Gastroesophageal sphincter (tissue), 4 donors: ENCODE data around the gene DPM2. TPM values are rescaled to one million over a fixed set of nuclear protein-coding genes. Genes with fewer than 3 reads are reported as not detected.
A peak's percentile ranks its signal among the peaks of the same experiment; 100 is the strongest.

Experiments
- ATAC-seq: fragments of 150-250 bp; one replicate; pipeline ENCODE4 v1.9.1; 2016; ENCODE audit warnings: mild to moderate bottlenecking, moderate library complexity
- H3K27ac ChIP-seq, 4 donors: fragments of 200-600 bp; sonication (generic) in 3 of 4; 1 replicate in 3 of 4; 2 replicates in 1 of 4; pipeline ENCODE4 v1.5.1; 2016 to 2019
- H3K27me3 ChIP-seq: fragments of 200-600 bp; sonication (generic); one replicate; pipeline ENCODE4 v1.5.1; 2019
- H3K36me3 ChIP-seq, 2 donors: fragments of 200-600 bp; sonication (generic); one replicate each; pipeline ENCODE4 v1.5.1; 2019; ENCODE audit warnings: control low read depth in 1 of 2
- H3K4me1 ChIP-seq, 3 donors: fragments of 200-600 bp; sonication (generic); 1 replicate in 2 of 3; 2 replicates in 1 of 3; pipeline ENCODE4 v1.5.1; 2016 to 2019; ENCODE audit warnings: control low read depth in 2 of 3
- H3K4me3 ChIP-seq, 2 donors: fragments of 200-600 bp; sonication (generic); one replicate each; pipeline ENCODE4 v1.5.1; 2019; ENCODE audit warnings: mild to moderate bottlenecking in 1 of 2, moderate library complexity in 1 of 2
- H3K9me3 ChIP-seq, 3 donors: fragments of 200-600 bp; sonication (generic); one replicate each; pipeline ENCODE4 v1.5.1; 2017 to 2019; ENCODE audit warnings: control low read depth in 2 of 3
- EP300 ChIP-seq: sonication (generic); formaldehyde crosslinking; IDR thresholded peaks from one replicate; pipeline ENCODE4 v1.6.1; 2017; ENCODE audit warnings: antibody characterized with exemption, mild to moderate bottlenecking
- POLR2A ChIP-seq, 2 donors: fragments of 450-650 bp; IDR thresholded peaks; one replicate each; pipeline ENCODE4 v1.6.1; 2017; ENCODE audit warnings: antibody characterized with exemption in 2 of 2, mild to moderate bottlenecking in 2 of 2, moderate library complexity in 1 of 2
- POLR2AphosphoS5 ChIP-seq: sonication (generic); formaldehyde crosslinking; IDR thresholded peaks from one replicate; pipeline ENCODE4 v1.6.1; 2017; ENCODE audit warnings: antibody characterized with exemption
- WGBS, 2 donors: methylation state at CpG; one replicate each; pipeline ENCODE4 v1.1.5; 2018; ENCODE audit warnings: low coverage in 1 of 2; 5-methylcytosine and 5-hydroxymethylcytosine counted together
- total RNA-seq, 4 donors: library from RNA; depleted of rRNA; stranded (reverse); fragments of >200 nt; gene quantifications; one replicate each; pipeline ENCODE4 v1.1.0, GENCODE V29; 2016
- TF ChIP-seq, protein P1 (sequence below), 4 experiments: fragments of 200-600 bp in 2 of 4; fragments of 450-650 bp in 2 of 4; sonication (generic) in 1 of 4; IDR thresholded peaks; one replicate each; pipeline ENCODE4 v1.5.1; 2017 to 2019; ENCODE audit warnings: antibody characterized with exemption in 4 of 4, mild to moderate bottlenecking in 2 of 4, moderate library complexity in 2 of 4

The DPM2 gene
- total RNA-seq, 4 donors from 2014 or later = 8.9 to 15.0 (median 11.2) TPM

DNA sequence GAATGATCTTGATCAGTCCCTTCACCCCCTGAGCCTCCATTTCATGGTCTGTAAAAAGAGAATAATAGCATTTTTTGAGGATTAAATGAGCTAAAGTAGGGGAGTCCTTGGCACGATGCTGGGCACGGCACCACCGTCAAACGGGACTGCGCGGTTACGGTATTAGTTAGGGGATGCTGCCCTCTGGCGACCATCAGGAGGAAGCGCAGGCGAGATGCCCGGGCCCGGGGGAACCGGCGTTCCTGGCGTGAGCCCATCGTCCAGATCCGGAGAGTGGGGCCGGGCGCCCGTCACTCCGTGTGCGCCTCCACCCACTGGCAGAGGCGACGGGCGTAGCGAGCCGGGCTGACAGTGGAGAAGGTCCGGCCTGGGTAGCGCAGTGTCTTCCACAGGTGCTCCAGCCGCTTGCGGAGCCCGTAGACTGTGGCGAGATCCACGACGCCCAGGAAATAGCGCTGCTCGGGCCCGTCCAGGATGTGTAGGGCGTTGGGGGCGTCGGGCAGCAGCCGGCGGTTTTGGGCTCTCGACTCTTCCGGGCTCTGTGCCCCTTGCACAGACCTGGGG, 16.0 kb downstream of the DPM2 start:
- Histone ChIP-seq H3K9me3 (no peaks in the 10 kb centered on the region), H3K27ac (peak overlapping the region in 1 of 4 donors; percentile 33), H3K4me3 (peak overlapping the region in 1 of 2 donors; percentile 30), H3K4me1 (peaks cover 0 to 49% (median 19%) of the 10 kb centered on the region in 3 donors), H3K36me3 (no peaks in the 10 kb centered on the region), H3K27me3 (peaks cover 38% of the 10 kb centered on the region)
- TF ChIP-seq, protein P1, sequence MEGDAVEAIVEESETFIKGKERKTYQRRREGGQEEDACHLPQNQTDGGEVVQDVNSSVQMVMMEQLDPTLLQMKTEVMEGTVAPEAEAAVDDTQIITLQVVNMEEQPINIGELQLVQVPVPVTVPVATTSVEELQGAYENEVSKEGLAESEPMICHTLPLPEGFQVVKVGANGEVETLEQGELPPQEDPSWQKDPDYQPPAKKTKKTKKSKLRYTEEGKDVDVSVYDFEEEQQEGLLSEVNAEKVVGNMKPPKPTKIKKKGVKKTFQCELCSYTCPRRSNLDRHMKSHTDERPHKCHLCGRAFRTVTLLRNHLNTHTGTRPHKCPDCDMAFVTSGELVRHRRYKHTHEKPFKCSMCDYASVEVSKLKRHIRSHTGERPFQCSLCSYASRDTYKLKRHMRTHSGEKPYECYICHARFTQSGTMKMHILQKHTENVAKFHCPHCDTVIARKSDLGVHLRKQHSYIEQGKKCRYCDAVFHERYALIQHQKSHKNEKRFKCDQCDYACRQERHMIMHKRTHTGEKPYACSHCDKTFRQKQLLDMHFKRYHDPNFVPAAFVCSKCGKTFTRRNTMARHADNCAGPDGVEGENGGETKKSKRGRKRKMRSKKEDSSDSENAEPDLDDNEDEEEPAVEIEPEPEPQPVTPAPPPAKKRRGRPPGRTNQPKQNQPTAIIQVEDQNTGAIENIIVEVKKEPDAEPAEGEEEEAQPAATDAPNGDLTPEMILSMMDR (IDR thresholded peaks at IDR 0.05) = peak in 3 of 4 experiments; percentile 95 to 98 (median 97)
- no peak for TF ChIP-seq EP300
- WGBS, 2 donors = 0% methylated on average over 2 of the region's 45 CpGs; no CpG with 5 or more reads in 1 of the 2 donors
- ATAC-seq = peak; percentile 10

DNA sequence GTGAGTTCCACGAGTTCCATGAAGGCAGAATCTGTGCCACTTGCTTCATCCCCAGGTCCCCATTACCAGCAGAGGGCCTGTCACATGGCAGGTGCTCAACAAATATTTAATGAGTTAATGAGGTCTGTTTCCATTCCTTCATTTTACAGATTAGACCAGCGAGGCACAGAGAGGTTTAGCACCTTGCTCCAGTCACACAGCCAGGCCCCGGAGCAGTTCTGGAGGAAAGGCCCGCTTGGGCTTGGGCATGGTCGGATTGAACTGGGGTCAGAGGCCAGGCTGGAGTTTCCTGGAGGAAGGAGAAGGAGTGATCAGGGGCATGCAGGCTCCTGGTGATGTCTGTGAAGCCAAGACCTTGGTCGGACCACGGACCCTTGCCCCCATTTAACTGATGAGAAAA, 16.9 kb downstream of the DPM2 start:
- Histone ChIP-seq H3K27ac (peak overlapping the region in 1 of 4 donors; percentile 83), H3K36me3 (no peaks in the 10 kb centered on the region), H3K4me3 (no peak overlapping the region), H3K9me3 (no peaks in the 10 kb centered on the region), H3K27me3 (peaks cover 30% of the 10 kb centered on the region), H3K4me1 (peaks cover 0 to 54% (median 23%) of the 10 kb centered on the region in 3 donors)
- TF ChIP-seq, protein P1 (IDR thresholded peaks at IDR 0.05) = no peak
- TF ChIP-seq POLR2AphosphoS5 (no peak), POLR2A (IDR thresholded peaks at IDR 0.05) (no peak), EP300 (no peak)
- WGBS, 2 donors = 60 to 71% methylated on average over 1 to 2 of the region's 7 CpGs
- ATAC-seq = no peak

DNA sequence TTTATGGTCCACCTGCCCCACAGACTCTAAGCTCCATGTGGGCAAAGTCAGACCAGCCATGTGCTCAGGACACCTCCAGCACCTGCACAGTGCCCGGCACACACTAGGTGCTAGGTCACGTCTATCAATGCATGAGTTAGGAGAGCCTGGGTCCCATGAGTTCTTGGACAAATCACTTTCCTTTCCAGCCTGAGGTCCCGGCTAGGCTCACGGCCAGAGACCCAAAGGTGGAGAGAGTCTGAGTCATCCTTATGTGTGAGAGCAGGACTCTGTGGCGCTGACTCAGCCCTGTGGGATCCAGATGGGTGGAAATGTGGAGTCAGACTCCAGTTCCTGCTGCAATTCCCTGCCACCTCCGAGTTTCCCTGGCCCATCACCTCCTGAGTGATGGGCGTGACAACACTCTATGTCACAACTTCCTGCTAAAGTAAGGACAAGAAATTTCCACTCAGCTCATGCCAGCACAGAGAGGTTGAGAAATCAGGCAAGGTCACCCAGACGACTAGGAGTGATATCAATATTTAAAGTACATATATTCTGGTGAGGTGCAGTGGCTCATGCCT, 18.3 kb downstream of the DPM2 start:
- TF ChIP-seq EP300 (no peak), POLR2AphosphoS5 (peak; percentile 89), POLR2A (IDR thresholded peaks at IDR 0.05) (no peak)
- TF ChIP-seq, protein P1 (IDR thresholded peaks at IDR 0.05) = no peak
- H3K4me3 ChIP-seq = no peak overlapping the region
- peak; percentile 83 for ATAC-seq
- peaks cover 0 to 68% (median 29%) of the 10 kb centered on the region in 3 donors for H3K4me1 ChIP-seq
- peaks cover 17% of the 10 kb centered on the region for H3K27me3 ChIP-seq
- 0 to 13% methylated on average over 1 to 2 of the region's 8 CpGs for WGBS, 2 donors
- H3K9me3 ChIP-seq = no peaks in the 10 kb centered on the region
- H3K36me3 ChIP-seq = peaks cover 0 to 6% of the 10 kb centered on the region in 2 donors
- H3K27ac ChIP-seq = peak overlapping the region in 3 of 4 donors; percentile 82 to 86 (median 83)

DNA sequence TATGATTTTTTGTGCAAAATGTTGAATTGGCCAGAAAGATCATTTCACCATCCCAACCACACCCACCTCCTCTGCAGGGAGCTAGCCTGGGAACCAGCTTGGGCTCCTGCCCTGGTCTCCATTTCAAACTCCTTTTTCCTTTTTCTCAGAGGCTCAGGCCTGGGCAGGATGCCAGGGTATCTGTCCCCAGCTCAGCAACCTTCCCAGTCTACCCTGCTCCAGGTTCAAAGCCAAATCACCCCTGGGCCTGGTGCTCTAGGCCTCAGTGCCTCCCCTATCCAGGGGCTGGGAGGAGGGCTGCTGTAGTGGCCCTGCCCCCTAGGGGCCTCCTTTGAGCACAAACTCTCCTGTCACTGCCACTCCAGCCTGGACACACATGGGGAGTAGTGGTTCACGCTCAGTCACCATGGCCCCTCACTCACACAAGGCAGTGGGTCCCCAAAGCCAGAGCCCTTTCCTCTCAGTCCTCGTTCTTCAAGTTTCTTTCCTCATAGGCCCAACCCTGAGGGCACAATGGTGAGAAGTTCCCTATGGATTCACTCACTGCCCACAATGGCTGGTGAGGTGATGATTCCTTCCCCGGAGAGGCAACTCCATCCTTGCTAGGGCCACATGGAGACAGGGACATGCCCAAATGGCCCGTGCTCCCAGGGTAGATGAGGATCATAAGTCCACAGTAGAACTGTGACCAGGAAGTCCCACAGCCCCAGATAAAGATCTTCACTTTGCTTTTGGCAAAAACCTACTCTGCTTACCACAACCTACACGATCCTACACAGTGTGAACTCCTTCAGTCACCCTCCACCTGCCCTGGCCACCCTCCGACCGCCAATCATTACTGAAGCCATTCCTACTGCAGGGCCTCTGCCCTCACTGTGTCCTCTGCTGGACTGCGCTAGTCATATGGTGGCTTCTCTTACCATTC, 19.2 kb downstream of the DPM2 start:
- H3K4me3 ChIP-seq = no peak overlapping the region
- H3K27me3 ChIP-seq = peaks cover 10% of the 10 kb centered on the region
- no peak for TF ChIP-seq POLR2A (IDR thresholded peaks at IDR 0.05)
- no peak for TF ChIP-seq POLR2AphosphoS5
- no peak for TF ChIP-seq EP300
- TF ChIP-seq, protein P1 (IDR thresholded peaks at IDR 0.05) = no peak
- H3K9me3 ChIP-seq = no peaks in the 10 kb centered on the region
- H3K36me3 ChIP-seq = peaks cover 0 to 12% of the 10 kb centered on the region in 2 donors
- H3K4me1 ChIP-seq = peaks cover 0 to 68% (median 29%) of the 10 kb centered on the region in 3 donors
- no peak for ATAC-seq
- H3K27ac ChIP-seq = peak overlapping the region in 3 of 4 donors; percentile 82 to 86 (median 83)
- 78 to 93% methylated on average over 6 to 8 of the region's 8 CpGs for WGBS, 2 donors
